Stomach (tissue), 9 donors: ENCODE measurements around the gene LSM4. TPM values are rescaled to one million over a fixed set of nuclear protein-coding genes. Genes with fewer than 3 reads are reported as not detected.

ENCODE experiments used
- DNase-seq, 2 donors: peaks; one replicate each; pipeline versions ENCODE4 v3.0.0 to v3.0.0-alpha.2; 2013 to 2019
- H3K27ac ChIP-seq, 5 donors: fragments of 200-600 bp in 4 of 5; sonication (generic) in 4 of 5; one replicate each; pipeline ENCODE4 v1.5.1; 2013 to 2019; ENCODE audit warnings: mild to moderate bottlenecking in 1 of 5, moderate library complexity in 1 of 5
- H3K27me3 ChIP-seq, 3 donors: fragments of 200-600 bp; sonication (generic); one replicate each; pipeline ENCODE4 v1.5.1; 2017 to 2019; ENCODE audit warnings: mixed run types in 1 of 3
- H3K36me3 ChIP-seq, 4 donors: fragments of 200-600 bp; sonication (generic); 1 replicate in 3 of 4; 2 replicates in 1 of 4; pipeline ENCODE4 v1.5.1; 2016 to 2019
- H3K4me1 ChIP-seq, 4 donors: fragments of 200-600 bp; sonication (generic); one replicate each; pipeline ENCODE4 v1.5.1; 2016 to 2019
- H3K4me3 ChIP-seq, 4 donors: fragments of 200-600 bp; sonication (generic) in 3 of 4; one replicate each; pipeline ENCODE4 v1.5.1; 2016 to 2019; ENCODE audit warnings: mild to moderate bottlenecking in 1 of 4
- H3K9me3 ChIP-seq, 4 donors: fragments of 200-600 bp; sonication (generic); one replicate each; pipeline ENCODE4 v1.5.1; 2016 to 2019
- CTCF ChIP-seq, 7 experiments: fragments of 450-650 bp in 4 of 7; fragments of 200-600 bp in 3 of 7; sonication (generic) in 3 of 7; IDR thresholded peaks; one replicate each; pipeline ENCODE4 v1.5.1; 2016 to 2019; ENCODE audit warnings: antibody characterized with exemption in 7 of 7, control low read depth in 2 of 7, mild to moderate bottlenecking in 1 of 7
- EP300 ChIP-seq: sonication (generic); formaldehyde crosslinking; IDR thresholded peaks from one replicate; pipeline ENCODE4 v1.6.1; 2017; ENCODE audit warnings: antibody characterized with exemption
- POLR2A ChIP-seq, 4 donors: fragments of 450-650 bp; IDR thresholded peaks; one replicate each; pipeline ENCODE4 v1.6.1; 2016; ENCODE audit warnings: antibody characterized with exemption in 4 of 4, control low read depth in 2 of 4, mild to moderate bottlenecking in 1 of 4, moderate library complexity in 1 of 4
- POLR2AphosphoS5 ChIP-seq, 3 donors: sonication (generic); formaldehyde crosslinking; IDR thresholded peaks; one replicate each; pipeline ENCODE4 v1.6.1; 2016; ENCODE audit warnings: antibody characterized with exemption in 3 of 3
- WGBS, 5 donors: extraction: QIAGEN DNeasy Blood & Tissue Kit in 3 of 5; methylation state at CpG; one replicate each; pipeline versions ENCODE4 v1.1.5 to v1.1.7; 2013 to 2018; 5-methylcytosine and 5-hydroxymethylcytosine counted together
- intact Hi-C: fragments of 100-400 bp; cut with DNase I; formaldehyde crosslinking; loops from one replicate; pipeline ENCODE4 v1.15.1; 2023; ENCODE audit warnings: low total_unique reads
- polyA plus RNA-seq, 3 donors: library from polyadenylated mRNA; stranded (reverse); fragments of 200-250 nt; gene quantifications; one replicate each; pipeline ENCODE4 v1.2.3, GENCODE V29; 2013
- total RNA-seq, 5 donors: library from RNA; depleted of rRNA; stranded (reverse); fragments of >200 nt; gene quantifications; one replicate each; pipeline versions ENCODE4 v1.1.0 to v1.2.3, GENCODE V29; 2014 to 2016
- donor health status: healthy with polysubstance abuse.
- donor health status: Bipolar disorder and iron deficiency.
- donor health status: healthy.

Gene LSM4
- total and polyA plus RNA-seq, 8 donors, result 24.1 to 185 (median 139) TPM

- Histone ChIP-seq H3K9me3 (no peaks in the 10 kb centered on the region), H3K4me3 (no peak overlapping the region), H3K27ac (peak overlapping the region; percentile 26 to 100 (median 96)), H3K36me3 (no peaks in the 10 kb centered on the region), H3K4me1 (peaks cover 24 to 61% (median 43%) of the 10 kb centered on the region in 4 donors), H3K27me3 (no peaks in the 10 kb centered on the region)
- 52 to 62% (median 59%) methylated on average over 12 of the region's 12 CpGs for WGBS, 5 donors
- intact Hi-C loops, result no loop called here
- no peak for DNase-seq
- no peak for TF ChIP-seq CTCF (IDR thresholded peaks at IDR 0.05)
- no peak for TF ChIP-seq POLR2A (IDR thresholded peaks at IDR 0.05)
- no peak for TF ChIP-seq POLR2AphosphoS5 (IDR thresholded peaks at IDR 0.05)
- no peak for TF ChIP-seq EP300
Observed at GRCh38 chr19:18289471-18290301, 33.2 kb downstream of the LSM4 start.

GRCh38 chr19:18287836-18288772, 34.8 kb downstream of the LSM4 start:
- peaks cover 19 to 56% (median 41%) of the 10 kb centered on the region in 4 donors for H3K4me1 ChIP-seq
- intact Hi-C loops, result no loop called here
- TF ChIP-seq POLR2AphosphoS5 (IDR thresholded peaks at IDR 0.05) (no peak), EP300 (no peak), CTCF (IDR thresholded peaks at IDR 0.05) (no peak), POLR2A (IDR thresholded peaks at IDR 0.05) (no peak)
- WGBS, 5 donors, result 42 to 65% (median 49%) methylated on average over 24 to 26 of the region's 26 CpGs
- DNase-seq, result peak in 1 of 2 donors; percentile 70
- H3K27ac ChIP-seq, result peak overlapping the region in 4 of 5 donors; percentile 60 to 100 (median 61)
- H3K9me3 ChIP-seq, result no peaks in the 10 kb centered on the region
- H3K4me3 ChIP-seq, result no peak overlapping the region
- H3K36me3 ChIP-seq, result no peaks in the 10 kb centered on the region
- no peaks in the 10 kb centered on the region for H3K27me3 ChIP-seq

GRCh38 chr19:18286973-18287635, 35.8 kb downstream of the LSM4 start:
- intact Hi-C loops, result no loop called here
- Histone ChIP-seq H3K27me3 (no peaks in the 10 kb centered on the region), H3K4me1 (peaks cover 24 to 57% (median 44%) of the 10 kb centered on the region in 4 donors), H3K27ac (peak overlapping the region; percentile 7 to 100 (median 60)), H3K4me3 (no peak overlapping the region), H3K36me3 (no peaks in the 10 kb centered on the region), H3K9me3 (no peaks in the 10 kb centered on the region)
- no peak for DNase-seq
- TF ChIP-seq POLR2AphosphoS5 (IDR thresholded peaks at IDR 0.05) (no peak), POLR2A (IDR thresholded peaks at IDR 0.05) (no peak), EP300 (no peak), CTCF (IDR thresholded peaks at IDR 0.05) (no peak)
- 60 to 76% (median 72%) methylated on average over 15 to 21 of the region's 21 CpGs for WGBS, 5 donors
